HL-60 (cell line): Measurements from ENCODE around the gene ALG5.

Experiments used
- POLR2AphosphoS5 ChIP-seq: IDR thresholded peaks from 2 replicates; pipeline ENCODE4 v1.6.1; 2012; ENCODE audit warnings: low read depth
- SPI1 ChIP-seq: IDR thresholded peaks from 2 replicates; pipeline ENCODE4 v1.6.1; 2012; ENCODE audit warnings: low read depth, mild to moderate bottlenecking, borderline replicate concordance
- TF ChIP-seq, protein P1 (sequence below): IDR thresholded peaks from one replicate; pipeline ENCODE4 v1.5.1; 2011; ENCODE audit warnings: low read length, control low read depth, inconsistent platforms; ENCODE audit not compliant: insufficient read depth

DNA sequence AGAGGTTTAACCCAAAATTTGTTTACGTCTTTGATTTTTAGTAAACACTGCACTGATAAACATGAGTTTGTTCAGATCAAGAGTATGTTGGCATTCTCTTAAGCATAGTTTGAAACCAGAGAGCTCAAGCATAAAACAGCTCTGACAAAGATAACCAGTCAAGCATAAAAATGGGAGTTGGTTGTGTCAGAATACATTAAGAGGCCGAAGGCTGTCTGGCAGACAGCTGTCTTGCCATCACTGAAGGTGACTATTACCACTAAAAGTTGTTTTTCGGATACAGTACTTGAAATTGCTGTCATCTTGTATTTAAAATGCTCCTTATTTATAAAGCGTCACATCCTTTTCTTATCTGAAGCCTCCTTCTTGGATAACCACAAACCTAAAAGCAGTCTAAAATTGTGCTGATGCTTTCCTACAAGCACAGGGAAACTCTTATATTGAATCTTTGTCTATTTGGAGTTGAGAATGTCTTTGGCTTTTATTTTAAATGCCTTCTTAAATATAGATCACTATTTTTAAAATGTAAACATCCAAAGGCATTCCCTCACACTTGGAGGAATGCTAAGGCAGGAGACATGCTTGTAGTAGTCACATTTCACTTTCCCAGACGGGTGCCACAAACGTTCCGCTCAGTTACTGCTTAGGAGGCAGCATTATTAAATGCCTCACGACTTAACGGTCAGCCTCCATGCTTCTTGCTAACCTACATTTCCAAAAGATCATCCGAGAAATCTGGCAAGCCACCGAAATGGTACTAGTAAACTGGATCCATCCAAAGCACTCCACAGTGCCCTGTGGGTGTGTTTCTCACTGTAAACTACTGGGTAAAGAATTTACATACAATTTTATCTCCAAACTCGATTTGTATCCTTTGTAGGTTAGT, 80.7 kb downstream of the ALG5 start:
- TF ChIP-seq, protein P1, sequence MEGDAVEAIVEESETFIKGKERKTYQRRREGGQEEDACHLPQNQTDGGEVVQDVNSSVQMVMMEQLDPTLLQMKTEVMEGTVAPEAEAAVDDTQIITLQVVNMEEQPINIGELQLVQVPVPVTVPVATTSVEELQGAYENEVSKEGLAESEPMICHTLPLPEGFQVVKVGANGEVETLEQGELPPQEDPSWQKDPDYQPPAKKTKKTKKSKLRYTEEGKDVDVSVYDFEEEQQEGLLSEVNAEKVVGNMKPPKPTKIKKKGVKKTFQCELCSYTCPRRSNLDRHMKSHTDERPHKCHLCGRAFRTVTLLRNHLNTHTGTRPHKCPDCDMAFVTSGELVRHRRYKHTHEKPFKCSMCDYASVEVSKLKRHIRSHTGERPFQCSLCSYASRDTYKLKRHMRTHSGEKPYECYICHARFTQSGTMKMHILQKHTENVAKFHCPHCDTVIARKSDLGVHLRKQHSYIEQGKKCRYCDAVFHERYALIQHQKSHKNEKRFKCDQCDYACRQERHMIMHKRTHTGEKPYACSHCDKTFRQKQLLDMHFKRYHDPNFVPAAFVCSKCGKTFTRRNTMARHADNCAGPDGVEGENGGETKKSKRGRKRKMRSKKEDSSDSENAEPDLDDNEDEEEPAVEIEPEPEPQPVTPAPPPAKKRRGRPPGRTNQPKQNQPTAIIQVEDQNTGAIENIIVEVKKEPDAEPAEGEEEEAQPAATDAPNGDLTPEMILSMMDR: no peak
- no peak for TF ChIP-seq POLR2AphosphoS5
- no peak for TF ChIP-seq SPI1
